PFSK-1 (cell line): ENCODE data around the gene ANKRD40CL.

ENCODE experiments used
- FOXP2 ChIP-seq: optimal IDR thresholded peaks from 2 replicates; pipeline ENCODE3; 2011; ENCODE audit warnings: borderline replicate concordance, control low read depth, inconsistent platforms; ENCODE audit not compliant: insufficient read depth; ENCODE audit errors: extremely low read length, extremely low read depth
- POLR2AphosphoS5 ChIP-seq: IDR thresholded peaks from 2 replicates; pipeline ENCODE4 v1.6.1; 2012; ENCODE audit warnings: low read depth, mild to moderate bottlenecking, control low read depth, low read length, moderate library complexity
- SIN3A ChIP-seq: IDR thresholded peaks from 2 replicates; pipeline ENCODE4 v1.6.1; 2012; ENCODE audit warnings: mild to moderate bottlenecking, low read length, moderate library complexity, borderline replicate concordance; ENCODE audit not compliant: insufficient read depth
- TAF1 ChIP-seq: IDR thresholded peaks from 2 replicates; pipeline ENCODE4 v1.6.1; 2012; ENCODE audit warnings: low read length, control low read depth, borderline replicate concordance; ENCODE audit not compliant: insufficient read depth
- TF ChIP-seq, protein P1 (sequence below), 2 experiments: IDR thresholded peaks; 2 replicates each; pipeline versions ENCODE4 v1.6.1 to v1.8.0; 2011 to 2012; ENCODE audit warnings: low read depth in 2 of 2, low read length in 2 of 2, control low read depth in 1 of 2, inconsistent platforms in 1 of 2, mild to moderate bottlenecking in 1 of 2, moderate library complexity in 1 of 2; ENCODE audit not compliant: insufficient read depth in 1 of 2

ANKRD40CL gene

DNA sequence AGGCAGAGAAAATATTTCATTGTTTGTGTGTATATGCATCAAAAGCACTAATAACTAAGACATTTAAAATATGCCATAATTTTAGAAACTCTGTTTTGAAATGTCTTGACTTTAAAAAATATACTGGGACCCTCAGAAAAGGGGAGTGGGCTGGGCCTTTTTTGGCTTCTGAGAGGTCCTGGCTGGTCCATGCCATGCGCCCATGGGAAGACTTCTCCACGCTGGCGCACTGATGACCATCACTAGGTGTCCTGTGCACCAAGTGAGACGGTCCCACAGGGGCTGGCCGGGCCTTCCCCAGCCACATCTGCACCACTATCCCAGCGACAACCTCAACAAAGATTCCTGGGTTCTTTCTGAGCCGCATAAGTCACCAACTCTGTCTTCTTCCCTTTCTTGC is 41.1 kb upstream of the ANKRD40CL start:
- TF ChIP-seq TAF1 (no peak), SIN3A (no peak), FOXP2 (no peak), POLR2AphosphoS5 (no peak)
- TF ChIP-seq, protein P1, sequence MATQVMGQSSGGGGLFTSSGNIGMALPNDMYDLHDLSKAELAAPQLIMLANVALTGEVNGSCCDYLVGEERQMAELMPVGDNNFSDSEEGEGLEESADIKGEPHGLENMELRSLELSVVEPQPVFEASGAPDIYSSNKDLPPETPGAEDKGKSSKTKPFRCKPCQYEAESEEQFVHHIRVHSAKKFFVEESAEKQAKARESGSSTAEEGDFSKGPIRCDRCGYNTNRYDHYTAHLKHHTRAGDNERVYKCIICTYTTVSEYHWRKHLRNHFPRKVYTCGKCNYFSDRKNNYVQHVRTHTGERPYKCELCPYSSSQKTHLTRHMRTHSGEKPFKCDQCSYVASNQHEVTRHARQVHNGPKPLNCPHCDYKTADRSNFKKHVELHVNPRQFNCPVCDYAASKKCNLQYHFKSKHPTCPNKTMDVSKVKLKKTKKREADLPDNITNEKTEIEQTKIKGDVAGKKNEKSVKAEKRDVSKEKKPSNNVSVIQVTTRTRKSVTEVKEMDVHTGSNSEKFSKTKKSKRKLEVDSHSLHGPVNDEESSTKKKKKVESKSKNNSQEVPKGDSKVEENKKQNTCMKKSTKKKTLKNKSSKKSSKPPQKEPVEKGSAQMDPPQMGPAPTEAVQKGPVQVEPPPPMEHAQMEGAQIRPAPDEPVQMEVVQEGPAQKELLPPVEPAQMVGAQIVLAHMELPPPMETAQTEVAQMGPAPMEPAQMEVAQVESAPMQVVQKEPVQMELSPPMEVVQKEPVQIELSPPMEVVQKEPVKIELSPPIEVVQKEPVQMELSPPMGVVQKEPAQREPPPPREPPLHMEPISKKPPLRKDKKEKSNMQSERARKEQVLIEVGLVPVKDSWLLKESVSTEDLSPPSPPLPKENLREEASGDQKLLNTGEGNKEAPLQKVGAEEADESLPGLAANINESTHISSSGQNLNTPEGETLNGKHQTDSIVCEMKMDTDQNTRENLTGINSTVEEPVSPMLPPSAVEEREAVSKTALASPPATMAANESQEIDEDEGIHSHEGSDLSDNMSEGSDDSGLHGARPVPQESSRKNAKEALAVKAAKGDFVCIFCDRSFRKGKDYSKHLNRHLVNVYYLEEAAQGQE (IDR thresholded peaks at IDR 0.05; ENCODE audit: insufficient read depth in 1 of 2, low read depth in 2 of 2, low read length in 2 of 2), result no peak

DNA sequence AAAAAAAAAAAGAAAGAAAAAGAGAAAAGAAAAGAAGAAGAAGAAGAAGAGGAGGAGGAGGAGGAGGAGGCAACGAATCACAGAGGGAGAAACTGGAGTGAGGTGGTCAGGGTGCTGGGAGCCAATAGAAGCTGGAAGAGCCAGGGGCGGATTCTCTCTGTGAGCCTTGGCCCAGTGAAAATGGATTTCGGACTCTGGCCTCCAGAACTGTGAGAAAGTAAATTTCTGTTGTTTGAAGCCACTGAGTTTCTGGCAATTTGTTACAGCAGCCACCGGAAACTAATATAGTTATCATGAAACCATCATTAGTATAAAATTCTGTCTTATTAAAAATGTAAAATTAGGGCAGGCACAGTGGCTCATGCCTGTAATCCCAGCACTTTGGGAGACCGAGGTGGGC is 40.4 kb upstream of the ANKRD40CL start:
- TF ChIP-seq, protein P1 (IDR thresholded peaks at IDR 0.05; ENCODE audit: insufficient read depth in 1 of 2, low read depth in 2 of 2, low read length in 2 of 2), result no peak
- TF ChIP-seq TAF1, result no peak
- TF ChIP-seq SIN3A, result no peak
- no peak for TF ChIP-seq POLR2AphosphoS5
- no peak for TF ChIP-seq FOXP2

- no peak for TF ChIP-seq SIN3A
- TF ChIP-seq POLR2AphosphoS5, result no peak
- TF ChIP-seq FOXP2, result no peak
- TF ChIP-seq TAF1, result no peak
- TF ChIP-seq, protein P1 (IDR thresholded peaks at IDR 0.05; ENCODE audit: insufficient read depth in 1 of 2, low read depth in 2 of 2, low read length in 2 of 2), result no peak
These were observed 39.7 kb upstream of the ANKRD40CL start for GRCh38 chr17:50807009-50807408.

DNA sequence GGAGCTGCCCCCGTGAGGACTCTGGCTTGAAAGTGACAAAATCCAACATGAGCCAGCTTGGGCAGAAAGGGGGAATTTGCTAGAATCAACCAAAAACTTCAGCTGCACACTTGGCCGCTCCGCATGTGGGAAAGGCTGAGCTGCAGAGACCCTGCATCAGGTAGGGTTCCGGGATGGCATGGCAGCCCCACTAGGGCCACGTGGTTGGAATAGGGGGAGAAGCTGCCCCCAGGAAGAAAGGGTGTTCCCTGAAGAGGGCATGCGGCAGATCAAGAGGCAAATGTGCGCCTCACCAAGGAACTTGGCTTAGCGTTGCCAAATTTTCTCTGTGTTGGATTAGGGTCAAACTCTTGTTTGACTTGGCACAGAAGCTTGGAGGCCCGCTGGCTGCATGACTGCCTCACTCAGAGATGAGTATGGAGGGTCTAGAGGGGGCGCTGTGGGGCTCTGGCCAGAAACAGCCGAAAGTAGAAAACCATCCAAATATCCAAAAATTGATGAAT is 38.9 kb upstream of the ANKRD40CL start:
- TF ChIP-seq TAF1, result no peak
- TF ChIP-seq FOXP2, result no peak

DNA sequence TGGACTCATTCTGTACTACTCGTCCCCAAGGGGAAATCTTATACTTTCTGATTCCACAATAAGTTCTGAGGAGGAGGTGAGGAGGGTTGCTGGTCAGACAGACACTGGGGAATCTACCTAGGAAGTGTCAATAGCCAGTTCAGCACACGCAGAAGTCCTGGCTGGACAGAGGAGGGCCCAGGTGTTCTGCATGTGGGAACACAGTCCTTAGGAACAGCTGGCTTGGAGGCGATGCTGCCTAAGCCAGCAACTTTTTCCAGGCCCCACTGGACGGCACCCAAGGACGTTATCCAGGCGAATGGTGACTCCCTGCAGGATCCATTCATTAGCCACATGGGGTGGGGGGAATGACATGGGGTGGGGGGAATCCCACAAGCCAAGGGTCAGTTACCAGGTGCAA is 38.2 kb upstream of the ANKRD40CL start:
- TF ChIP-seq SIN3A, result no peak
- no peak for TF ChIP-seq POLR2AphosphoS5
- TF ChIP-seq FOXP2, result no peak
- TF ChIP-seq TAF1, result no peak
- TF ChIP-seq, protein P1 (IDR thresholded peaks at IDR 0.05; ENCODE audit: insufficient read depth in 1 of 2, low read depth in 2 of 2, low read length in 2 of 2), result no peak
